B cell (primary cell): ENCODE measurements around the gene FRZB. TPM values are rescaled to one million over a fixed set of nuclear protein-coding genes. Genes with fewer than 3 reads are reported as not detected.

Experiments
- ATAC-seq: fragments of 200-7000 bp; cut with Tn5 transposase; one replicate; pipeline ENCODE4 v1.10.0; 2021; ENCODE audit warnings: low read depth, mild to moderate bottlenecking, moderate number of reproducible peaks, moderate library complexity
- CTCF ChIA-PET: fragments of 350-600 bp; sonication (Branson Sonifier 250); formaldehyde crosslinking; loops from one replicate; lab custom pipeline; 2021; ENCODE audit warnings: antibody characterized with exemption, inconsistent platforms; lab: Charles Lee
- POLR2A ChIA-PET: fragments of 350-600 bp; sonication (Branson Sonifier 250); formaldehyde crosslinking; loops from one replicate; lab custom pipeline; 2021; ENCODE audit warnings: antibody characterized with exemption; lab: Charles Lee
- DNase-seq: peaks from one replicate; pipeline ENCODE4 v3.0.0; 2013
- H2AFZ ChIP-seq: 2 replicates; pipeline ENCODE4 v1.6.1; 2012; ENCODE audit warnings: mild to moderate bottlenecking, low read depth, low read length; ENCODE audit not compliant: insufficient read depth, poor library complexity, severe bottlenecking
- H3K27ac ChIP-seq, 2 donors: 1 replicate in 1 of 2; 2 replicates in 1 of 2; pipeline ENCODE4 v1.5.1; 2012 to 2013; ENCODE audit warnings: low read length in 2 of 2, mild to moderate bottlenecking in 2 of 2, moderate library complexity in 1 of 2
- H3K27me3 ChIP-seq, 4 experiments: fragments of 200-600 bp in 1 of 4; sonication (generic) in 1 of 4; replicated peaks in 1 of 4; 1 replicate in 2 of 4; 2 replicates in 2 of 4; pipeline versions ENCODE4 v1.6.1 to v1.7.0; 2013 to 2016; ENCODE audit warnings: low read length in 3 of 4, mild to moderate bottlenecking in 2 of 4, mixed read lengths in 1 of 4, moderate library complexity in 1 of 4; ENCODE audit not compliant: insufficient read depth in 4 of 4, control insufficient read depth in 3 of 4; ENCODE audit errors: control extremely low read depth in 1 of 4
- H3K36me3 ChIP-seq, 2 experiments: replicated peaks in 1 of 2; 1 replicate in 1 of 2; 2 replicates in 1 of 2; pipeline versions ENCODE4 v1.6.1 to v1.7.1; 2013; ENCODE audit warnings: low read length in 1 of 2; ENCODE audit not compliant: insufficient read depth in 2 of 2, control insufficient read depth in 1 of 2; ENCODE audit errors: control extremely low read depth in 1 of 2, extremely low read depth in 1 of 2
- H3K4me1 ChIP-seq, 2 donors: fragments of 200-600 bp in 1 of 2; sonication (generic) in 1 of 2; 1 replicate in 1 of 2; 2 replicates in 1 of 2; pipeline versions ENCODE4 v1.5.1 to v1.6.1; 2013 to 2017; ENCODE audit warnings: low read length in 2 of 2; ENCODE audit not compliant: control insufficient read depth in 2 of 2, insufficient read depth in 2 of 2
- H3K4me2 ChIP-seq: replicated peaks from 2 replicates; pipeline ENCODE3; 2012; ENCODE audit warnings: mild to moderate bottlenecking, low read depth, low read length; ENCODE audit not compliant: poor library complexity, severe bottlenecking
- H3K4me3 ChIP-seq, 5 experiments: fragments of 200-600 bp in 1 of 5; sonication (generic) in 1 of 5; 1 replicate in 3 of 5; 2 replicates in 2 of 5; pipeline versions ENCODE4 v1.5.1 to v1.7.0; 2011 to 2016; ENCODE audit warnings: low read length in 4 of 5, mild to moderate bottlenecking in 4 of 5, low read depth in 2 of 5, control low read depth in 1 of 5, moderate library complexity in 1 of 5; ENCODE audit not compliant: insufficient read depth in 1 of 5; ENCODE audit errors: control extremely low read depth in 1 of 5, extremely low read depth in 1 of 5
- H3K79me2 ChIP-seq: fragments of 200-600 bp; sonication (generic); one replicate; pipeline ENCODE4 v1.6.0; 2016; ENCODE audit warnings: low read length; ENCODE audit not compliant: control insufficient read depth, insufficient read depth
- H3K9ac ChIP-seq: fragments of 200-600 bp; sonication (generic); 2 replicates; pipeline ENCODE4 v1.6.1; 2017; ENCODE audit warnings: mild to moderate bottlenecking, low read length, moderate library complexity
- H3K9me3 ChIP-seq, 3 donors: one replicate each; pipeline versions ENCODE4 v1.6.1 to v1.7.1; 2013; ENCODE audit warnings: low read length in 2 of 3; ENCODE audit not compliant: control insufficient read depth in 2 of 3, insufficient read depth in 1 of 3; ENCODE audit errors: control extremely low read depth in 1 of 3
- H4K20me1 ChIP-seq: 2 replicates; pipeline ENCODE4 v1.6.0; 2012; ENCODE audit warnings: mild to moderate bottlenecking, low read length; ENCODE audit not compliant: insufficient read depth, control insufficient read depth, poor library complexity, severe bottlenecking
- H3K27ac Mint-ChIP-seq: one replicate; pipeline ENCODE4 v1.8.0; 2021; ENCODE audit warnings: mixed read lengths
- H3K27me3 Mint-ChIP-seq: one replicate; pipeline ENCODE4 v1.8.0; 2021; ENCODE audit warnings: mixed read lengths
- H3K4me1 Mint-ChIP-seq: one replicate; pipeline ENCODE4 v1.8.0; 2021; ENCODE audit warnings: mixed read lengths
- H3K4me3 Mint-ChIP-seq: one replicate; pipeline ENCODE4 v1.8.0; 2021; ENCODE audit warnings: mixed read lengths
- H3K9me3 Mint-ChIP-seq: one replicate; pipeline ENCODE4 v1.8.0; 2022; ENCODE audit warnings: mixed read lengths; ENCODE audit not compliant: insufficient read depth
- CTCF ChIP-seq: fragments of 200-600 bp; IDR thresholded peaks from one replicate; pipeline ENCODE4 v1.8.0; 2022; ENCODE audit warnings: antibody characterized with exemption, mild to moderate bottlenecking
- EZH2 ChIP-seq: IDR thresholded peaks from 2 replicates; pipeline ENCODE4 v1.6.1; 2012; ENCODE audit warnings: borderline replicate concordance, low read depth, mild to moderate bottlenecking, moderate library complexity, low read length; ENCODE audit not compliant: insufficient read depth, poor library complexity, severe bottlenecking
- WGBS: methylation state at CpG from one replicate; pipeline ENCODE4 v1.1.5; 2013; ENCODE audit warnings: missing lambda C conversion rate; ENCODE audit not compliant: insufficient coverage; 5-methylcytosine and 5-hydroxymethylcytosine counted together
- intact Hi-C: fragments of 100-400 bp; cut with micrococcal nuclease; formaldehyde crosslinking; loops from one replicate; pipeline ENCODE4 v1.10.0; 2022
- polyA plus RNA-seq: library from polyadenylated mRNA; depleted of rRNA; stranded (reverse); fragments of >200 nt; gene quantifications from 2 replicates; pipeline ENCODE4 v1.2.3, GENCODE V29; 2012
- total RNA-seq, 2 donors: library from RNA; stranded (reverse); fragments of 120-200 nt in 1 of 2; gene quantifications; 1 replicate in 1 of 2; 2 replicates in 1 of 2; pipeline versions ENCODE4 v1.2.3 to v1.2.4, GENCODE V29; 2013 to 2022

Gene FRZB
- total and polyA plus RNA-seq, 2 donors (not counting 1 experiment from before 2014, with no cell fraction given), result 0.27 TPM; not detected in 1

DNA sequence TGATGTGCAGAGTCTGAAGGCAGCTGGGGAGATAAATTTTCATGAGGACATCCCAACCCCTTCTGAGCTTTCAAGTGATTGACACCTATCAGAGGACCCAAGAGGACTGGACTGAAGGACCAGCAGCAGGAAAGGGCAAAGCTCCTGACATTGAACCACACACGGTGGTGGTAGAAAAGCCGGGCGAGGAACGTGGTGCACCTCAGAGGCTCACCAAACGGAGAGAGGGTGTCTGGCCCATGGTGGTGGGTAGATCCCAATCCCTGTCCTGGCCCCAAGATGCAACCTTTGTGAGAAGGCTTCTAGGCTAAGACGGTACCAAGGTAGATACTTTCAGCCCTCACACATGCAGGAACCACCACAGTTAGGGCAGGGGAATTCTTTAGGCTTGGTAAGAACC is 52.1 kb downstream of the FRZB start:
- Histone ChIP-seq H2AFZ (no peak overlapping the region), H3K36me3 (no peaks in the 10 kb centered on the region), H3K9me3 (no peaks in the 10 kb centered on the region), H3K27me3 (peaks cover 0 to 3% (median 0%) of the 10 kb centered on the region in 4 experiments), H3K4me3 (no peak overlapping the region), H3K4me1 (no peaks in the 10 kb centered on the region), H3K79me2 (no peaks in the 10 kb centered on the region), H4K20me1 (no peaks in the 10 kb centered on the region), H3K4me2 (no peak overlapping the region), H3K27ac (no peak overlapping the region), H3K9ac (no peak overlapping the region)
- no peaks in the 10 kb centered on the region for H3K9me3 Mint-ChIP-seq
- CTCF ChIA-PET, result no interaction called here
- H3K4me1 Mint-ChIP-seq, result no peaks in the 10 kb centered on the region
- TF ChIP-seq CTCF (no peak), EZH2 (no peak)
- no peak for ATAC-seq
- 87% methylated on average over 6 of the region's 6 CpGs for WGBS
- H3K4me3 Mint-ChIP-seq, result no peak overlapping the region
- DNase-seq, result no peak
- H3K27ac Mint-ChIP-seq, result no peak overlapping the region
- H3K27me3 Mint-ChIP-seq, result peaks cover 12% of the 10 kb centered on the region
- intact Hi-C loops, result no loop called here
- POLR2A ChIA-PET, result no interaction called here

GRCh38 chr2:182810087-182810486 is 56.4 kb downstream of the FRZB start:
- H3K4me3 Mint-ChIP-seq, result no peak overlapping the region
- no peaks in the 10 kb centered on the region for H3K4me1 Mint-ChIP-seq
- Histone ChIP-seq H3K4me1 (no peaks in the 10 kb centered on the region), H3K4me2 (no peak overlapping the region), H2AFZ (no peak overlapping the region), H3K9me3 (no peaks in the 10 kb centered on the region), H3K79me2 (no peaks in the 10 kb centered on the region), H3K27ac (no peak overlapping the region), H3K36me3 (no peaks in the 10 kb centered on the region), H3K9ac (no peak overlapping the region), H3K27me3 (peaks cover 0 to 14% (median 0%) of the 10 kb centered on the region in 4 experiments), H4K20me1 (no peaks in the 10 kb centered on the region), H3K4me3 (no peak overlapping the region)
- DNase-seq, result no peak
- no peaks in the 10 kb centered on the region for H3K9me3 Mint-ChIP-seq
- no peak for TF ChIP-seq EZH2
- no peak for TF ChIP-seq CTCF
- 100% methylated on average over 3 of the region's 3 CpGs for WGBS
- ChIA-PET CTCF (no interaction called here), POLR2A (no interaction called here)
- ATAC-seq, result no peak
- no peak overlapping the region for H3K27ac Mint-ChIP-seq
- intact Hi-C loops, result no loop called here
- peaks cover 11% of the 10 kb centered on the region for H3K27me3 Mint-ChIP-seq
